GM21825 (cell line): Measurements from ENCODE around the gene CAVIN2.

ENCODE experiments used
- ATAC-seq: cut with Tn5 transposase; IDR thresholded peaks from one replicate; pipeline ENCODE4 v1.9.1; 2021; ENCODE audit warnings: mild to moderate bottlenecking, moderate library complexity; ENCODE audit not compliant: unreplicated experiment

Gene CAVIN2

GRCh38 chr2:191840921-191841320 lies 6.0 kb downstream of the CAVIN2 start:
- no peak for ATAC-seq

DNA sequence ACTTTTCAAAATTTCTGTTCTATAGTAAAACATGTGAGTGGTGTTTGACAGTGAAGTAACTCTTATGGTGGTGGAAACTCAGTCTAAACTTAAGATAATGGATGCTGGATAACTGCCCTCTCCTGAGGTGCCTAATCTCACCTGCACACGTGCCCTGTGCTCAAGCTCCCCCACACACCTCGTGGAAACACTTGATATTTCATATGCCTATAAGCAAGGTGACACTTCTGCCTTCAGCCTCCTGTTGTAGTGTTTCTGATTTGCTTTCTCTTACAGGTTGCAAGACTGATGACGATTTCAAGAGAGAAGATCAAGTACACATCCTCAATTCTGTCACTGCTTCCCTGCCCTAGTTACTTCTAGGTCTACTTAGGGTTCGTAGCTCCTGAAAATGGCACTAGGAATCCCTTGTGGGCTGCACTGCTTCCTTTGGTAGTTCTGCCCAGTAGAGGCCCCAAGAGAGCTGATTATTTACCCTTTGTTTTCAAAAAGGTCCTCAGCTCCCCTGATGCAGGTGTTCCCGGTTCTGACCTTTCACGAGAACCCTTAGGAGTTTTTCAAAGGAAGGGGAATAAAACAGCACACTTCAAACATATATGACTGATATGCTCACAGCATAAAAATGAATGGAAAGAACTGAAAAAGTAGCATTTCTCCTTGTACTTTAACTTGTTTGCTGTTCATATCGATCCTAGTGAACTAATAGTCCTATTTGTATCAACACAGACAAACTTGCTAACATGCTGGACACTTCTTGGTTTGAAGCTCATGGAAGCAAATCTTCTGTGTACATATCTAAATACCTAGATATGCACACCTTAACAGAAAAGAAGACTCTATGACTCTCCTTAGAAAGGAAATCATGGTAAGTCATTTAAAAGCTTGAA lies 6.7 kb downstream of the CAVIN2 start:
- no peak for ATAC-seq

DNA sequence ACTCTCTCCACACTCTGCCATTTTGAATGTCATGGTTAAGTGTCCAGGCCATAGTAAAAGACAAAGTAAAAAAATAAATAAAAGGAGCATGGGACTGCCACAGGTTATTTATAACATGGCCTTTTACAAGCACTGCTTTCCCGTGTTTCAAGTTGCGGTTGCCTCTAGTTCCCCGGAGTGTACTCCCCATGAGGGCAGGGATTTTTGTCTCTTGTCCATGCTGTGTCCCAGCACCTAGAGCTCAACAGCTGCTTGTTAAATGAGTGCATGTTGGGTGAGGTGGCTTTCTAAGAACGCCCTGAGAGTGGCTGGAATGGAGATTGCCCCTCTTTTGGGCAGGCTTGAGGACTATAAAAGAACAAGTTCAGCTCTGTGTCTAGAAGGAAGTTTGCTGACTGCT lies 8.4 kb downstream of the CAVIN2 start:
- no peak for ATAC-seq

- peak; percentile 52 for ATAC-seq
Observed at GRCh38 chr2:191836853-191837769, 9.8 kb downstream of the CAVIN2 start.

- ATAC-seq, result no peak
Observed at GRCh38 chr2:191836471-191836852, 10.4 kb downstream of the CAVIN2 start.

DNA sequence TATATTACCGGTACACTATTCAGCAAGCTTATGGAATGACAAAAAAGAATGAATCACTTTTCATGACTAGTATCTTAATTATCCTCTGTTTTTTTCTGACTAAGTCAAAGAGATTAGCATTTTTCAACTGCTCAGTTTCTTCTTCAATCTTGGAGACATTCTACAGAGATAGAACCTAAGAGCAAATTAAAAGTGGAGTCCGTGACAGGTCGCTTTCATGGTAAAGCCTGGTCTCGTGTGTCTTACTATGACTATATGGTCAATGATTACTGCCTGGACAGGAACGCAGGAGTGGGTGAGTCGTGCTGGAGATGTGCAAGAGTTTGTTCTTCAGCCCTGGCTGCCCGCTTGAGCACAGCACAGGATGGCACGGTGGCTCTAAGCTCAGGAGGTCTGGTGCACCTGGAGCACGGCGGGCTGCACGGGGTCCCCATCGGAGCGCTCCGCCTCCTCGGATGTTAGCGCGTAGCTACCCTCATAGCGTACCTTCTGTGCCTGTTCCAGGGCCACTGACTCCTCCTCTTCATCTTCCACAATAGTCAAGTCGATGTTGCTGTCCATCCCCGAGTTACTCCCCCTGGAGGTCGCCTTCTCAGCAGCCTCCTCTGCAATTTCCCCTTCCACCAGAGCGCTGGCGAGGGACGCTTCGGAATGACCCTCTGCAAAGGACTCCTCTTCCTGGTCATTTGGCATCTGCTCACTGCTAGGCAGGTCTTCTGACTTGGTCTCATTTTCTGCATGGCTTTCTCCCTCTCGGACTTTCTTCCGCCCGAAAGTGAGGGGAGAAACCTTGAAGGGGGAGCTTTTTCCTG lies 11.1 kb downstream of the CAVIN2 start:
- ATAC-seq, result no peak

DNA sequence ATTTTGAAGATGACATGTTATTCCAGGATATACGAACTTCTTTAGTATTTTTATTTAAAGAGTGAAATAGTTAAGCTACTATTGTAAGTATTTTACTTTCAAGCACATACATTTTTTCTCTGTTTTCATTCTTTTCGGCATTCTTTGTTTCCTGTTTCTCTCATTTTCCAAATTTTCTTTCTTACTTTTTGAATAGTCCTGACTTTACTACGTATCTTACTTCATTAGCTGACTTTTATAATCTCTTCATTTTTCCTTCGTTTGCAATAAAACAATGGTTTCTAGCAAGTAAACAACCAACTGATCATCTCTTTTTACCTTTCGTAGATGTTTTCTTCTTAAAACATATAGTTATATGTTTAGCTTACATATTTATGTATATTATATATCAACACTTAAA lies 11.8 kb downstream of the CAVIN2 start:
- ATAC-seq, result no peak

- ATAC-seq, result no peak
Observed at GRCh38 chr2:191833356-191833755, 13.5 kb downstream of the CAVIN2 start.

DNA sequence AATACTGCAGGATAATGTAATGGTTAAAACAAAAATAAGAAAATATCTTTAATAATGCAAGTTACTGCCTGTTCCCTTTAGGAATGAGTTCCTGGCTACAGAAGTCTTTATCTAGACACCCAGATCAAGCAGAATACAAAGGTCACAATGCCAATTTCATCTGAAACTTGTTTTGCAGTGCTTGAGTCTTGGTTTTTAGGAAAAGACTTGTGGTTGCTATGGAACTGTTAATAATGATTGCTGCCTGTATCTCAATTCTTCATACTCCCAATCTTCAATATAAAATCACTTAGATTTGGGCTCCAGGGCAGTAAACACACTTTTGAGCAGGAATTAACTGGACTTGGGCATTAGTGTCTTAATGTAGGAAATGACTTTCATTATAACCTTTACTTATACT lies 14.2 kb downstream of the CAVIN2 start:
- ATAC-seq, result no peak

GRCh38 chr2:191831410-191831994 lies 15.4 kb downstream of the CAVIN2 start:
- ATAC-seq, result no peak

- no peak for ATAC-seq
Observed at GRCh38 chr2:191824398-191824797, 22.5 kb downstream of the CAVIN2 start.

DNA sequence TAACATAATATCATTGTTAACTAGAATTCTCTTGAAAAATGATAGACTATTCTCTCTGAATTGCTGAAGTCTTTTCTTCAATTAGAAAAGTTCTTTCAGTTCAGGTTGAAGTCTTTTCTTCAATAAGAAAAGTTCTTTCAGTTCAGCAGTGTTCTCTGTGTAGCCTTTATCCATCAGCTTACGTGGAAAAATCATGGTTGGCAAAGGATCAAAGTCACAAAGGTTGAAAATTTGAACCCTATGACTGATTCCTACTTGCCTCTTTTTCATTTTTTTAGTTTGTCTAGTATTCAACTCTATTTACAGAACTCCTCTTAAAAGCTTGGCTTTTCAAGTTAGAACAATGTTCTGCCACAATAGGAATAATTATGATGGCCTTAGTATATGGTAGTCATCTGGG lies 25.8 kb downstream of the CAVIN2 start:
- ATAC-seq, result no peak

GRCh38 chr2:191818725-191819350 lies 28.1 kb downstream of the CAVIN2 start:
- ATAC-seq, result no peak

DNA sequence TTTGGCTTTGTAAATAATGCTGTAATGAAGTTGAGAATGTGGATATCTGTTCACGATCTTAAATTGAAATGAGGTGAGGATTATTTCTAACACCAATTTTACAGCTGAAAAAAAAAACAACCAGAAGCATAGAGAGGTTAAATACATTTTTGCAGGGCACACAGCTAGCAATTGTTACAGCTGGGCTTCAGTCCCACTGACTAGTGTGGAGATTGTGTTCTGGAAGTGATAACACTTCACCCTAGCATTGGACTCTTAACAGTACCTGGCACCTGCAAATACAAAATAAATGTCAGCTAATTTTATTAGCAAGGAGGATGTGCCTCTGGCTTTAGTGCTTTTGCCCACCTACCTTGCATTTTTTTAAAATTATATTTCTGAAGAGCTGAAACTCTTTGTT lies 28.8 kb downstream of the CAVIN2 start:
- no peak for ATAC-seq

DNA sequence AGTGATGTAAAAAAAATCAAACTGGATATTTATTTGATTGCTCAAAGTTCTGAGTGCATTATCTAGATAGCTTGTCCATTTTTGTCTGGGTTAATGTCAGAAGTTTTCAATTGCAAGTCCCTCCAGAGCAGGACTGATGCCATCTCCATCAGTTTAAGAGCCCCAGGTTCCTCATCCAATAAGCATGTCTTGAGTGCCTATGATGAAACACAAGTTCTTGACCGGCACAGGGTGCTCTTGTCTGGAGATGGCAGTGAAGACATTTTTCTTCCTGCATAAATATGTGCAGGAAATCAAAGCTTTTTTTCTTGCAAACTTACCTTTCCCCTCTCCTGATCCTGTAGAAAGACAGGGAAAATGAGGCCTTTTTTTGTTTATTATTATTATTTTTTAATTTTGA lies 31.9 kb downstream of the CAVIN2 start:
- no peak for ATAC-seq

GRCh38 chr2:191813943-191814342 lies 32.9 kb downstream of the CAVIN2 start:
- ATAC-seq, result no peak

GRCh38 chr2:191811807-191812602 lies 34.9 kb downstream of the CAVIN2 start:
- ATAC-seq, result no peak

GRCh38 chr2:191806396-191806795 lies 40.5 kb downstream of the CAVIN2 start:
- no peak for ATAC-seq

DNA sequence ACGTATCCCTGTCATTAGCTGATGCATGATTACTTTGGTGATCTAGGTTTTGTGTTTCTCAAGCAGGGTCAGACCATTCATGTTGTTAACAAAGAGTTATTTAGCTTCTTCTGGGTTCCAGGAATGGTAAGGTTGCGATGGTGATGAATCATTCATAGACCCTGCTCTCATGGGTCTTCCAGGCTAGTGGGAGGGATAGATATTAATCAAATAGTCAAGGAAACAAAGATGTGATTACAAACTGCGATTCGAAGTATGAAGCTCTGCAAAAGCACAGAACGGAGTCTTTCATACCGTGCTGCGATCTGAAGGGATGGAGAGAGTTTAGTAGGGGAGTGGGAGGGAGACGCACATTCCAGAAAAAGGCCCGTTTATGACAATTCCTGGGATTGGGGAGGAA lies 42.1 kb downstream of the CAVIN2 start:
- ATAC-seq, result no peak
